Stimulated activated CD8-positive, alpha-beta memory T cell treated with anti-CD3 and anti-CD28 coated beads, Interleukin-2, amount 100 ng/mL, for 1 hour (primary cell): ENCODE results near the gene UCMA.

Experiments used
- DNase-seq, 2 donors: peaks; one replicate each; pipeline ENCODE4 v3.0.0-alpha.2; 2020; ENCODE audit warnings: low read depth in 2 of 2

UCMA gene

DNA sequence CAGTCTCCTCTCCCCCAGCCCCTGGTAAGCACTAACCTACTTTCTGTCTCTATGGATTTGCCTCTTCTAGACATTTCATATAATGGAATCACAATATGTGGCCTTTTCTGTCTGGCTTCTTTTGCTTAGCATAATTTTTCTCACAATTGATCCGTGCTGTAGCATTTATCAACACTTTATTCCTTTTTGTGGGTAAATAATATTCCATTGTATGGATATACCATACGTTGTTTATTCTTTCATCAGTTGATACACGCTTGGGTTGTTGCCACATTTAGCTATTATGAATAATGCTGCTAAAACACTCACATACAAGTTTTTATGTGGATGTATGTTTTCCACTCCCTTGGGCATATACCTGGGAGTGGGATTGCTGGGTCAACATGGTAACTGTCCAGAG lies 47.0 kb downstream of the UCMA start:
- no peak for DNase-seq

DNA sequence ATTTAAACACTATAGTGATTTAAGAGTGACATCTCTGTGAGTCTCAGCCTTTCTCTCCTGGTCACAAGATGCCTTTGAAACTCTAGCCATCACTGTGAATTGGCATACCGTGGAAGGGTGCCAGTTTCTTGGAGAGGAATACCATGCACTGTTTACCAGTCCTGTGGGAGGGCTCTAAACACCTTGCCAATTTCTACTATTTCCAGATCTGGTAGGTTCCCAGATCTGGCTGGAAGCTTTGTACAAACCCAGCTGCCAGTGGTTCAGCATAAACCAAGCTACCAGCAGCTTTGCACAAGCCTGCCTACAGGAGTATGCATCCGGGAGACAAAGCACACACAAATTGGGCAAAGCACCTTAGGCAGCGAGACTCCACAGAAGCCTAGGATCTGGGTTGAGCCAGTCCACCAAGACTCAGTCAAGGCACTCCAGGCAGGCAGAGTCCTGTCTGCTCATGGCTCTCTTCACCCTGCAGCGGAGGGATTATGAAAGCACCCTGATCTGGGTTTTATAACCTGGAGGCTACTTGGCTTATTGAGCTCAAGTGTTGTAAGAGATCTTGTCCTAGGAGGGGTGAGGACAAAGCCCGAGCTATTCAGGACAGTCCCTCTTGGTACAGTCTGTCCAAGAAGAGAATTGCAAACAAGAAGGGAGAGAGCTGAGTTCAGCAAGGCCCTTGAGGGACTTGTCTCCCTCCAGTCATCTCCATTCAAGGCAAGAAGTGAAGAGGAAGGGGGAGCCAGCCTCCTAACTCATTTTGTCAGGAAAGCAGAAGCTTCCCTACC lies 49.3 kb downstream of the UCMA start:
- no peak for DNase-seq

- DNase-seq = no peak
Measured at GRCh38 chr10:13184276-13184675, 49.9 kb downstream of the UCMA start.

DNA sequence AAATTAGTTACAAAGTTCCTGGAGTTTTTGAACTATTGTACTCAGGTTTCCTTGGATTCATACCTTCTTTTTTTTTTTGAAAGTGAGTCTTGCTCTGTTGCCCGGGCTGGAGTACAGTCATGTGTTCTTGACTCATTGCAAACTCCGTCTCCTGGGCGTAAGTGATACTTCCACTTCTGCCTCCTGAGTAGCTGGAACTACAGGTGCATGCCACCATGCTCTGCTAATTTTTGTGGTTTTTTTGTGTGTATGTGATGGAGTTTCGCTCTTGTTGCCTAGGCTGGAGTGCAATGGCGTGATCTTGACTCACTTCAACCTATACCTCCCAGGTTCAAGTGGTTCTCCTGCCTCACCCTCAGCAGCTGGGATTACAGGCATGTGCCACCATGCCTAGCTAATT lies 50.5 kb downstream of the UCMA start:
- no peak for DNase-seq

GRCh38 chr10:13182424-13182823 lies 51.8 kb downstream of the UCMA start:
- DNase-seq = no peak

DNA sequence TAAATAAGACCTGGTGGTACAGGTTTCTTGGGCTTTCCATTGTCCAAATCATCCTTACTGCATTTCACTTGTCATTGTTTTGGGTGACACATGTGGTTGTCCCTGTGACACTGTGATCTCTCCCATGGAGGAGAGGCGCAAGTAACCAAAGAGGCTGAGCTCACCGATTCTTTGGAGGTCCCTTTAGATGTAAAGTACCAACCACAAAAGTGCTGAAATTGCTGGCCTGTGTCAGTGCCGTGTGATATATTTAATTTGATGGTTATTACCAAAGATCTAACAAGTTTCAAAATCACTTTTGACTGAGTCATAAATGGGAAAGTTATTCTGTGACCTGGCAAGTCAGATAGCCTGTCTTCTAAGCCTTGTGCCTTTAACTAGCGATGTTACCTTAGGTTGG lies 53.4 kb downstream of the UCMA start:
- DNase-seq = no peak

GRCh38 chr10:13173616-13174015 lies 60.6 kb downstream of the UCMA start:
- no peak for DNase-seq
